Renal pelvis (tissue), 3 donors: ENCODE data around the gene ADPGK. TPM values are rescaled to one million over a fixed set of nuclear protein-coding genes. Genes with fewer than 3 reads are reported as not detected.

Source experiments
- polyA plus RNA-seq, 3 donors: library from polyadenylated mRNA; unstranded; fragments of 120-200 nt; gene quantifications; one replicate each; pipeline ENCODE4 v1.2.1, GENCODE V29; 2013; ENCODE audit not compliant: insufficient read length in 3 of 3

The ADPGK gene
- polyA plus RNA-seq, 3 donors, result 47.5 to 68.5 (median 63.9) TPM

Other genes with a start within 250 kb of the ADPGK start
- gene GOLGA6B, start 129.1 kb downstream of the ADPGK start, polyA plus RNA-seq, result under 1 TPM in 1 of 3 donors, not detected in 2; 0.17 TPM
- gene HIGD2B, start 97.6 kb downstream of the ADPGK start, polyA plus RNA-seq, result not detected
- 10 to 100 TPM; 33.6 to 52.6 (median 47.4) TPM for gene BBS4, start 97.6 kb downstream of the ADPGK start, polyA plus RNA-seq